GM10248 (cell line): ENCODE results near the gene GSK3B.

ENCODE experiments used
- CTCF ChIA-PET: fragments of 300-600 bp; sonication (Branson Sonifier 250); formaldehyde crosslinking; extraction: SDS; loops from one replicate; lab custom pipeline; 2021; ENCODE audit warnings: antibody characterized with exemption; lab: Yijun Ruan, JAX
- POLR2A ChIA-PET: fragments of 350-650 bp; sonication (Branson Sonifier 250); formaldehyde crosslinking; extraction: SDS; loops from one replicate; lab custom pipeline; 2020; ENCODE audit warnings: antibody characterized with exemption; lab: Yijun Ruan, JAX
- DNase-seq: peaks from one replicate; pipeline ENCODE4 v3.0.0; 2012; ENCODE audit errors: extremely low spot score
- CTCF ChIP-seq: IDR thresholded peaks from 2 replicates; pipeline ENCODE4 v1.5.1; 2012; ENCODE audit warnings: mild to moderate bottlenecking, low read depth; ENCODE audit errors: extremely low read depth, missing control alignments, control extremely low read depth

The GSK3B gene

GRCh38 chr3:119884161-119884557, 210.1 kb downstream of the GSK3B start:
- ChIA-PET CTCF (interaction anchor here (1.8 kb wide), 1 partner anchor 8 kb away, joined by 6 read pairs; no protein-coding TSS in a partner anchor), POLR2A (no interaction called here)
- no peak for DNase-seq
- TF ChIP-seq CTCF: no peak

GRCh38 chr3:119883461-119884160, 210.6 kb downstream of the GSK3B start:
- CTCF ChIA-PET: interaction anchor here (1.8 kb wide), 1 partner anchor 8 kb away, joined by 6 read pairs; no protein-coding TSS in a partner anchor
- no peak for TF ChIP-seq CTCF
- no peak for DNase-seq
- POLR2A ChIA-PET: no interaction called here

GRCh38 chr3:119880966-119881365, 213.3 kb downstream of the GSK3B start:
- POLR2A ChIA-PET: no interaction called here
- DNase-seq: no peak
- CTCF ChIA-PET: interaction anchor here (0.8 to 2.3 kb wide), 6 partner anchors 12 to 537 kb away, joined by 3 to 22 read pairs (median 4); no protein-coding TSS in a partner anchor
- no peak for TF ChIP-seq CTCF

- CTCF ChIA-PET: interaction anchor here (1.5 kb wide), 1 partner anchor 32 kb away, joined by 3 read pairs; no protein-coding TSS in a partner anchor
- TF ChIP-seq CTCF: no peak
- POLR2A ChIA-PET: no interaction called here
- no peak for DNase-seq
Observed at GRCh38 chr3:119873646-119874045, 220.6 kb downstream of the GSK3B start.

- POLR2A ChIA-PET: no interaction called here
- no peak for DNase-seq
- CTCF ChIA-PET: no interaction called here
- no peak for TF ChIP-seq CTCF
Observed at GRCh38 chr3:119872773-119873172, 221.5 kb downstream of the GSK3B start.

DNA sequence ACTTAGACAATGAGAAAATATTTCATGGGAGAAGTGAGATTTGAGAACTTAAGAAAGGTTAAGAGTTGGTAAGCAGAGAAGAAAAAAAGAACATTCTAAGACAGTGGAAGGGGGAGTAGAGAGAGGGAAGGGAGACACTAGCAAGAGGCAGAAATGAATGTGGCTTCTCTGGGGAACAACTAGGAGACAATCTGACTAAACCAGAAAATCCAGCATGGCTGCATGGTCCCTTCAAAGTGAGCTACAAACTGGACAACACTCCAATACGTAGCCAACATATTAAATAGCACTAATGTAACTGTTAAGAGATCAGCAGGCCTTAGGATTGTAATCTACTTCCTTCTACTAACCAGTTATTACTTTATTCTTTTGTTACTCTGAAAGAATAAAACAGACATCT, 222.7 kb downstream of the GSK3B start:
- TF ChIP-seq CTCF: no peak
- ChIA-PET CTCF (interaction anchor here (1.2 kb wide), 1 partner anchor 222 kb away, joined by 3 read pairs; the partner anchor contains the start of gene GSK3B), POLR2A (no interaction called here)
- no peak for DNase-seq
